AG20443 (cell line): ENCODE data around the gene FARP2.
"Not testable (repeated sequence)": the region's sequence is repeated elsewhere in the genome, so short reads cannot be mapped to it uniquely, and the experiment has no call there.

ENCODE experiments used
- DNase-seq: peaks from one replicate; pipeline ENCODE4 v3.0.0; 2012; ENCODE audit warnings: low spot score, mixed read lengths

The FARP2 gene

GRCh38 chr2:241413501-241413900 lies 57.4 kb downstream of the FARP2 start:
- not testable (repeated sequence) for DNase-seq

- DNase-seq: no peak
Measured at GRCh38 chr2:241413929-241414580, 58.0 kb downstream of the FARP2 start.

DNA sequence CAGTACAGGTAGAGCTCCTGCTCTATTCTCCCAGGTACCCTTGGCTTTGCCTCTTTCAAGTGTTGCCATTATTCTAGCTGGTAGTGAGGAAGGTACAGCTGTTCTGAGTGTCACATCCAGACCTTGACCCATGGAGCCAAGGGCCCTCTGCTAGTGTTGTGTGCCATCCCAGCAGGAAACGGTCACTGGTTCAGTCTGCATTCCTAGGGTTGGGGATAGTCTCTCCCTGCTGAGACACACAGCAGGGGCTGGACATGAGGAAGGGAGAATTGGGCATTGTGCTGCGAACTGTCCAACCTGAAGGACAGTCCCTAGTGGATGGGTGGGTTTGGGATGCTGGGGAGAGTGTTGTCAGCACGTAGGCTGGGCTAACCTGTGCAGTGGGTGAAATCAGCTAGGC lies 59.1 kb downstream of the FARP2 start:
- no peak for DNase-seq

DNA sequence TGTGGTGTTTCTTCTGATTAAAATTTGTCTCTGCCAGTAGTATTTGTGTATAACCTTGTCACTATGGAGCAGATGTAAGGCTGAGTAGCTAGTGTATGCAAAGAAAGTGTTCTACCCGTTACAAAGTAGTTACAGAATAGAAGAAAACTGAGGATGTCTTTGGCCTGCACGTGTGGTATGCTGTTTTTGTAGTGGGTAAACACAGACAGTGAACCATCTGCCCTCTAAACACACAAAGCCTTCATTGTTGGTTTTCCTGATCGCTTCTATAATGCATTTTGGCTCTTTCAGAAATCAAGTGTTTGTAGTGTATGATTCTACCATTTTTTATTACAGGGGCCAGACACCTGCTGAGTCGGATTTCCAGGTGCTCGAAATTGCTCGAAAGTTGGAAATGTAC lies 61.5 kb downstream of the FARP2 start:
- DNase-seq: no peak

- no peak for DNase-seq
Measured at GRCh38 chr2:241421330-241421729, 65.2 kb downstream of the FARP2 start.

GRCh38 chr2:241421942-241422341 lies 65.9 kb downstream of the FARP2 start:
- DNase-seq: not testable (repeated sequence)

GRCh38 chr2:241422350-241422749 lies 66.3 kb downstream of the FARP2 start:
- no peak for DNase-seq

DNA sequence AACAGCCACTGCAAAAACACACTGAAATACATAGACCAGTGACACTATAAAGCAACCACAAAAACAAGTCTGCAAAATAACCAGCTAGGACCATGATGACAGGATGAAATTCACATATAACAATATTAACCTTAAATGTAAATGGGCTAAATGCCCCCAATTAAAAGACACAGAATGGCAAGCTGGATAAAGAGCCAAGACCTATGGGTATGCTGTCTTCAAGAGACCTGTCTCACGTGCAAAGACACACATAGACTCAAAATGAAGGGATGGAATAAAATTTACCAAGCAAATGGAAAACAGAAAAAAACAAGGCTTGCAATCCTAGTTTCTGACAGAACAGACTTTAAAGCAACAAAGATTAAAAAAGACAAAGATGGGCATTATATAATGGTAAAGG lies 67.4 kb downstream of the FARP2 start:
- not testable (repeated sequence) for DNase-seq

DNA sequence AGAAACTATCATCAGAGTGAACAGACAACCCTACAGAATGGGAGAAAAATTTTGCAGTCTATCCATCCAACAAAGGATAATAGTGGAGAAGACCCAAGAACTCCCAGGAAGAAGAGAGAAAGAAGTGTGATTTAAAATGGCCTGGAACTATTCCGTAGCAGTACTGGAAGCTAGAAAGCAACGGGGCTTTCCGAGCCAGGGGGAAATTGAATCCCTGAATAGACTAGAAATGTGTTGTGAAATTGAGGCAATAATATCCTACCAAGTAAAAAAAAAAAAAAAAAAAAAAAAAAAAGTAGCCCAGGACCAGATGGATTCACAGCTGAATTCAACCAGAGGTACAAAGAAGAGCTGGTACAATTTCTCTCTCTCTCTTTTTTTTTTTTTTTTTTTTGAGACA lies 69.3 kb downstream of the FARP2 start:
- no peak for DNase-seq

DNA sequence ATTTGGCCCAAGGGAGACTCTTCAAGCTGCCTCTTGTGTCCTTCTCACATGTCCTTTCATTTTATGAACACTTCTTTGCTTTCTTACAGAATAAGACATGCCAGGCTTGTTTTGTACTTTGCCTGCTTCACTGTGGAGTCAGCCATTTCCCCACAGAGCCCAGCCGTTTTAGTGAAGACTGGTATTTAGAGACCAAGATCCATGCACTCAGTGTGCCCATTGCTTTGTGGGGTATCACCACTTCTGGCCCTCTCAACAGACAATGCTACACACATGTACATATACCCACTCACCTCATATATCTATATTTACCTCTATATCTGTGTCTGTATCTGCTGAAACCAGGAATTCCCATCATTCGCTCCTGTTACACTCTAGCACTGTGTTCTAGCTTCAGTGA lies 74.1 kb downstream of the FARP2 start:
- no peak for DNase-seq

DNA sequence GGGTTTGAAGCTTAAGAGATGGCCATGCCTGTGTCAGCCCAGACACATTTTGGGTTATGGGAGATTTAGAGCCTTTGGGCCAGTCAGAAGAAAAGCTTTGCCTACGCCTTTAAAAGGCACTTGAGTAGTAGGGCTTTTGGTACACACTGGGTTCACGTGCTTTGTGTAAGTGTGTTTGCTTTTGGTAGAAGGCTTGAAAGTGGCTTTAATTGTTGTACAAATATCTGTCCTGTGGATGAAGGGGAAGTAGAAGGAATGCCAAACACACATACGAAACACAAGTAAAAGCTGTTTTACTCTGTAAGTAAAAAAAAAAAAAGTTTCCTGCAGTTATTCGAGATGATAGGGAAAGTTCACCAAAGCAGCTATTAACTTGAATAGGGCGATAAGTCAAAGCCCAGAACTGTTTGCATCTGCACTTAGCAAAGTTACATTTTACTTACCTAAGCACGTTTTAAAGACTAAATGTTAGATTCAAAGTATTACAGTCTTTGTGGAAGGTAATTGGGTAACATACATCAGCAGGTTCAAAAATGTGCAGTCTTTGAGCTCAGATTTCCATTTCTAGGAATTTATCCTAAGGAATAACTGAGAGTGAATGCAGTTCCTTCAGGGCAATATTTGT lies 76.9 kb downstream of the FARP2 start:
- no peak for DNase-seq

- DNase-seq: no peak
Measured at GRCh38 chr2:241437179-241437578, 81.1 kb downstream of the FARP2 start.

DNA sequence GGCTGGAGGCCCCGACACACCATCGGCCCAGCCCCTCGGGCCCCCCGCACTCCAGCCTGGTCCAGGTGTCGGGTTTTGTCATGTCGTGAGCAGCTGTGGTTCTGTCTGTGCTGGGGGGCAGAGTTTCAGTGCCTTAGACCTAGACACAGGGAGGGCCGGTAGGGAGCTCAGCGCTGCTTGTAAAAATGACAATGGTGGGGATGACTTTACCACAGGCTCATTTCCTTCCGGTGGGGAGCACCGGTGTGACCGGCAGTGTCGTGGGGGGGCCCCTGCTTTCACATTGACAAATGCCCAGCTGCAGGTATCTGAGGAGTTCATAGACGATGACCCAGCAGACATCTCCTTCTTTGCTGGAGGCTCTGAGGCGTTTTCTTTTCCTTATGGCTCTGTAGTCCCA lies 85.4 kb downstream of the FARP2 start:
- no peak for DNase-seq

GRCh38 chr2:241443486-241444223 lies 87.6 kb downstream of the FARP2 start:
- no peak for DNase-seq

DNA sequence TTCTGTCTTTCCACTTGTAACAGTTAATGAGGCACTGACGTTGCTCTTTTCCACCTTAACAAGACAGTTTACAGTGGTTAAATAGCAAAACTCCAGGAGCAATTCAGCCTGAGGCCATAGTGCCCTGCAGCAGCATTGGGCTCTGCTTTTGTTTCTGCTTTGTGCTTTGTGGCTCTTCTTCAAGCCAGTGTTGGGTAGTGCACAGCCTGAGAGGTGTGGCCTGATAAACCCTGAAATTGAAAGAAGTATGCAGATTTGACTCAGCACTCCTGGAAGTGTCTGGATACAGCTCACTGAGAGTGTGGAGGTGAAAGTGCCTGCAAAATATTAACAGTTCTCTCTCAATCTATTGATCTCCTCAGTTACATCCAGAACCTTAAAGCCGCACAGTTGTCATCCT lies 89.3 kb downstream of the FARP2 start:
- DNase-seq: no peak

GRCh38 chr2:241450092-241450491 lies 94.0 kb downstream of the FARP2 start:
- not testable (repeated sequence) for DNase-seq

DNA sequence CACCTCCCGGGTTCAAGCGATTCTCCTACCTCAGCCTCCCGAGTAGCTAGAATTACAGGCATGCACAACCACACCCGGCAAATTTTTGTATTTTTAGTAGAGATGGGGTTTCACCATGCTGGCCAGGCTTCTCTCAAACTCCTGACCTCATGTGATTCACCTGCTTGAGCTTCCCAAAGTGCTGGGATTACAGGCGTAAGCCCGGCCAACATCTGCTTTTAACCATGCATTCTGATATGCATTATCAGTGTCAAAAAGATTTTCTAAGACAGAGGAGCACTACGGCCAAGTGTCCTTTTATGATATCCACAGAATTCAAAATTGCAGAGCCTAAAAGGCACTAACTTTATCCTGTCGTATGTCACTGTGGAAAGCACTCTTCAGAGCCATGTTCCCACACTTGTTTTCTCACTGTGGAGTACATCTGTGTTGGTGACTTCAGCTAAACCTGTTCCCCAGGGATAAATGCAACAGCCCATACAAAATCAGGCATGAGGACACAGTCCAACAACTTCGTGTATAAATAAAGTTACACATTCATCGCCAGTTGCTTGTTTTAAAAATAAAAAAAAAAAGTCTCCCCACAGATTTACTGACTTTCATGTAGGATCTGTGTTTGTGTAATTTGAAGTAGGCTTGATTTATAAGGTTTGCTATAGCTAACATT lies 95.9 kb downstream of the FARP2 start:
- no peak for DNase-seq

DNA sequence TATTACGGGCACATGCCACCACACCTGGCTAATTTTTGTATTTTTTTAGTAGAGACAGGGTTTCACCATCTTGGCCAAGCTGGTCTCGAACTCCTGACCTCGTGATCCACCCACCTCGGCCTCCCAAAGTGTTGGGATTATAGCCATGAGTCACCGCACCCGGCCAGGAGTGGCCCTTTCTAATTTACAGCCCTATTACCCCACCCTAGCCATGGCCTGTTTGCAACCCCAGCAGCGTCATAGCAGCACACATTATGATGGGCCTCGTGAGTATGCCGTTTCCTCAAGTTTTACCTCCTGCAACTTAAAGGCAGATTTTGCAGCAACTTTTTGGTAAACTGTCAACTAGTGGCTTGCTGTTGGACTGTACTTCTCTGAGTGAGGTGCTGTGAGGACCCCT lies 97.8 kb downstream of the FARP2 start:
- DNase-seq: not testable (repeated sequence)

DNA sequence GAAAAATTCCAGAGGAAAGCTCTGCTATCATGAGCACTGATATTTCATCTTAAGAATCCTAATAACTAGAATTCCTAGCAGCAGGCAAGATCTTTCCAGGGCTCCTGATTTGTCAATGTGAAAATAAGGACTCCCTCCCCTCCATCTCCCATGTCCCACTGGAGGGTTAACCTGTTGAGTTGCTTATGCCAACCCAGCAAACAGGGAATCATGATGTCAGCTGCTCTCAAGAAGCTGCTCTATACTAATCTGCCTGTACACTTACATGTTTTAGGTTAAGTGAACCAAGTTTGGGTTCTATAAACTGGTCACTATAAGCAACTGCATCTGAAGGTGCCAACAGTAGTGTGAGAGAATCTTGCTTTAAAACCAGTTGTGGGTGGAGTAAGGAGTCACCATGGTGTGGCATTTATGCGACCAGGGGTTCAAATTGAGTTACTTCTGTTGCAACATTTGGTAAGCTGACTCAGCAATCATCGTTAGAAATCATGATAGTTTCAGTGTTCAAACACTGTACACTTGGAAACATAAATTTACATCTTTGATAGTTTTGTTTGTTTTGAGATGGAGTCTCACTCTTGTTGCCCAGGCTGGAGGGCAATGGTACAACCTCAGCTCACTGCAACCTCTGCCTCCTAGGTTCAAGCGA lies 98.9 kb downstream of the FARP2 start:
- no peak for DNase-seq

DNA sequence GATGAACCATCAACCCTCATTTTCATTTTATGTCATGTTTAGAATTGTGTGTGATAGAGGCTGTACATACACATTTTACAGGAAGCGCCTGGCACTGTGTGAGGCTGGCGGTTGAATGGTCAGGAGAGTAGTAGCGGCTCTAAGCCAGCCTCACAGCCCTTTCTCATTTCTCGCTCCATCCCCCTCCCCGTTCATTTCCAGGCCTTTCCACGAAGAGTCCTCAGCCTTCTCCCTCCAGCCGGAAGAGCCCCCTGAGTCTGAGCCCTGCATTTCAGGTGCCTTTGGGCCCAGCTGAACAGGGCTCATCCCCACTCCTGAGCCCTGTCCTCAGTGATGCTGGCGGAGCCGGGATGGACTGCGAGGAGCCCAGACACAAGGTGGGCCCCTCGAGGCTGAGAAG lies 100.5 kb downstream of the FARP2 start:
- no peak for DNase-seq

DNA sequence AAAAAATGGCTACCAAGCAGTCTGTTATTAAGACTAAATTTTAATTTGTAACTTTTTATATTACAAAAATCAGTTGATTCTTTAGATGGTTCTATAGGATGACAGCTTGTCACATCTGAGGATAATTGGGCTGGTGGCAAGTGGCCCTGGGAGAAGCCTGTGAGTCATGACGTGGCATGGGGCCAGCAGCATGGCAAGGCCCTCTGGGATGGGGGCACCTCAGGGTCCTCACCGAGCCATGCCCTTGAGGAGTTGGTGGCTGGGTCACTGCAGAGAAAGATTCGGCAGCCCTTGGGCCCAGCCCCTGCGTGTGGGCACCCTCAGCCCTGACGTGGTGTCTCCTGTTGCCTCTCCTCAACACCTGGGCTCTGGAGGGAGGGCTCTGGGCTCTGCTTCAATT lies 102.6 kb downstream of the FARP2 start:
- DNase-seq: no peak

GRCh38 chr2:241459520-241459919 lies 103.4 kb downstream of the FARP2 start:
- no peak for DNase-seq
